Gastrocnemius medialis (tissue), 4 donors: ENCODE results near the gene MYO1B.

Experiments
- CTCF ChIP-seq, 5 experiments: fragments of 450-650 bp in 3 of 5; fragments of 200-600 bp in 2 of 5; sonication (generic) in 2 of 5; IDR thresholded peaks in 4 of 5; conservative IDR thresholded peaks in 1 of 5; 1 replicate in 4 of 5; 2 replicates in 1 of 5; pipeline ENCODE4 v1.5.1; 2016 to 2019; ENCODE audit warnings: antibody characterized with exemption in 5 of 5, mild to moderate bottlenecking in 3 of 5, moderate library complexity in 3 of 5
- POLR2A ChIP-seq, 2 donors: fragments of 450-650 bp; IDR thresholded peaks; one replicate each; pipeline ENCODE4 v1.6.1; 2017; ENCODE audit warnings: antibody characterized with exemption in 2 of 2, mild to moderate bottlenecking in 2 of 2, moderate library complexity in 2 of 2

GRCh38 chr2:191202209-191202721 is 42.9 kb upstream of the MYO1B start:
- TF ChIP-seq CTCF (IDR thresholded peaks at IDR 0.05 in 4 of 5, conservative IDR thresholded peaks at IDR 0.05 in 1 of 5) (no peak), POLR2A (IDR thresholded peaks at IDR 0.05) (no peak)
